HG02852 (cell line): ENCODE measurements around the gene EFNA2.
"Not testable (repeated sequence)": the region's sequence is repeated elsewhere in the genome, so short reads cannot be mapped to it uniquely, and the experiment has no call there.

ENCODE experiments used
- ATAC-seq: cut with Tn5 transposase; IDR thresholded peaks from one replicate; pipeline ENCODE4 v1.9.1; 2021; ENCODE audit warnings: mild to moderate bottlenecking, moderate library complexity; ENCODE audit not compliant: unreplicated experiment

Gene EFNA2

DNA sequence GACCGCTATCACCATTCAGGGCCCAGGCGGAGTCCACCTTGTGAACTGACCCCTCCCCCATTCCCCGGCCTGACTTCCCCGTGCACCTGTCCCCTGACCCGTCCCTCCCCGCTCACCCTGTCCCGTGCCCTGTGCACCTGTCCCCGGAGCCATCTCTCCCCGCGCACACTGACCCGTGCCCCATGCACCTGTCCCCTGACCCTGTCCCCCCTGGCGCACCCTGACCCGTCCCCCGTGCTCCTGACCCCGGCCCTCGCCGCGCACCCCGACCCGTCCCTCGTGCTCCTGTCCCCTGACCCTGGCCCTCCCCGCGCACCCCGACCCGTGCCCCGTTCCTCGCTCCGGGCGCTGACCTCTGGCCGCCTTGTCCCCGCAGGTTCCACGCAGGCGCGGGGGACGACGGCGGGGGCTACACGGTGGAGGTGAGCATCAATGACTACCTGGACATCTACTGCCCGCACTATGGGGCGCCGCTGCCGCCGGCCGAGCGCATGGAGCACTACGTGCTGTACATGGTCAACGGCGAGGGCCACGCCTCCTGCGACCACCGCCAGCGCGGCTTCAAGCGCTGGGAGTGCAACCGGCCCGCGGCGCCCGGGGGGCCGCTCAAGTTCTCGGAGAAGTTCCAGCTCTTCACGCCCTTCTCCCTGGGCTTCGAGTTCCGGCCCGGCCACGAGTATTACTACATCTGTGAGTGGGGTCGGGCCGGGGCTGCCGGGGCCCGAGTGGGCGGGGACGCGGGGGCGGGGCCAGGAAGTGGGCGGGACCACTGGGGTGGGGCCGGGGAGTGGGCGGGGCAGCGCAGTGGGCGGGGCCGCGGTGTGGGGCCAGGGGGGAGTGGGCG lies 9.7 kb downstream of the EFNA2 start:
- ATAC-seq: no peak

DNA sequence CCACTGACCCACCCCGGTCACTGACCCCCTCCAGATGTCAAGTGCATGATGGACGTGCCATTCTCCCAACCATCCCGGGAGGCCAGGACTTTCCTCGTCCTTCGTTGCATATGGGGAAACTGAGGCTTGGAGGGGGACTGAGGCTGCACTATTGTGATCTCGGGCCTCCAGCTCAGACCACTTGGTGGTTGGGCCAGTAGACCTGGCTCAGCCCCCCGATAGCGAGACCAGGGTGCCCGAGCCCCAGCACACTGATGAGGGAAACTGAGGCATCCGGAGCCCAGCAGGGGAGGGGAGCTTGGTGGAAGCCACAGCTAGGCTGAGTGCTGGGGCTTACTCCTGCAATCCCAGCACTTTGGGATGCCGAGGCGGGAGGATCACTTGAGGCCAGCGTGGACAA lies 10.4 kb downstream of the EFNA2 start:
- ATAC-seq: no peak

DNA sequence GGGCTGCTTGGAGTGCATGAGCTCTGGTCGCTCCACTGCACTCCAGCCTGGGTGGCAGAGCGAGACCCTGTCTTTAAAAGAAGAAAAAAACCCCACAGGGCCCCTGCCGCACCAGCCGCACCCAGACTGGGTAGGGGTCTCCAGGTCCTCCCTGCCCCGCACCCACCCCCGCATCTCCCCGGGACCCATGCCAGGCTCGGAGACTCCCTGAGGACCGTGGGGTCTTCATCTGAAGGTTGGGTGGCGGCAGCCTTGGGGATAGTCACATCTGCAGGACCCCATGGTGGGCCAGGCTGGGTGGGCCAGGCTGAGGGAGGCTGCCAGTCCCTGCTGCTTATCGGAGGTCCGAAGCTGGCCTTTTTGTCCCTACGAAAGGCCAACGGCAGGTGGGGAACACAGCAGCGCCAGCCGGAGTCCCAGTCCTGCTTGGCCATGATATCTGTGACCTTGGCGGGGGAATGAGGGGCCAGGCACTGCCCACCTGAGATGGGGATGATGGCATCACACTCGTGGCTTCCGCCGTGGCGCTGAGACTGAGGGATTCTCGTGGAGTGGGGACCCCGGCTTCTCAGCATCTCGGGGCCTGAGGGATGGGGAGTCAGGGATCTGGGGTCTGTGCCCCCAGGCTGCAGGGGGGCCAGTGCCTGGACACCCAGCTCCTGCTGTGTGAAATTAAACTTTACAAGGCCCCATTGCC lies 11.1 kb downstream of the EFNA2 start:
- no peak for ATAC-seq

DNA sequence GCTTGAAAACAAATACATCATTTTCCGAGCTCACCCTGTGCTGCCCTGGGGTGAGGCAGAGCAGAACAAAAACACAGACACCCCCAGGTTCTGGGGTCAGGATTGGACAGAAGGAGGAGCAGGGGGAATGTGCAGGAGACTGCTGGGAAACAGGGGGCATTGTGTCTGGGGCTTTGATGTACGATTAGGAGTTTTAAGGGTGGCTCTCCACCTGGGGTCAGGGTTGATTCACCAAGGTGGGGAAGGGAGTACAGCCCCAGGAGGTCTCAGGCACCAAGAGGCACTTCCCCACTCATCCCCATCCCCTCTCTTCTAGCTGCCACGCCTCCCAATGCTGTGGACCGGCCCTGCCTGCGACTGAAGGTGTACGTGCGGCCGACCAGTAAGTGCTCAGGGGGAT lies 12.6 kb downstream of the EFNA2 start:
- ATAC-seq: no peak

DNA sequence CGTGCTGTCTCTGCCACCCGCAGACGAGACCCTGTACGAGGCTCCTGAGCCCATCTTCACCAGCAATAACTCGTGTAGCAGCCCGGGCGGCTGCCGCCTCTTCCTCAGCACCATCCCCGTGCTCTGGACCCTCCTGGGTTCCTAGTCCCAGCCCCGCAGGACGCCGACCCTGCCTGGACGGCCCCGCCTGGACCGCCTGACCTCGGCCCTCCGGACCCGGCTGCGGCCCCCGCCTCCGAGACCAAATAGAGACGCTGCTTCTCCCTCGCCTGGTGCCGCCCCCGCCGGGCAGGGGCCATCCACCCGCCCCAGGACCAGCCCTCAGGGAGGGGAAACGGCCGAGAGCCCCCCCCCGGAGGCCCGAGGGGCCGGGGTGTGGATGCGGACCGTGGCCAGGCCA lies 14.1 kb downstream of the EFNA2 start:
- no peak for ATAC-seq

DNA sequence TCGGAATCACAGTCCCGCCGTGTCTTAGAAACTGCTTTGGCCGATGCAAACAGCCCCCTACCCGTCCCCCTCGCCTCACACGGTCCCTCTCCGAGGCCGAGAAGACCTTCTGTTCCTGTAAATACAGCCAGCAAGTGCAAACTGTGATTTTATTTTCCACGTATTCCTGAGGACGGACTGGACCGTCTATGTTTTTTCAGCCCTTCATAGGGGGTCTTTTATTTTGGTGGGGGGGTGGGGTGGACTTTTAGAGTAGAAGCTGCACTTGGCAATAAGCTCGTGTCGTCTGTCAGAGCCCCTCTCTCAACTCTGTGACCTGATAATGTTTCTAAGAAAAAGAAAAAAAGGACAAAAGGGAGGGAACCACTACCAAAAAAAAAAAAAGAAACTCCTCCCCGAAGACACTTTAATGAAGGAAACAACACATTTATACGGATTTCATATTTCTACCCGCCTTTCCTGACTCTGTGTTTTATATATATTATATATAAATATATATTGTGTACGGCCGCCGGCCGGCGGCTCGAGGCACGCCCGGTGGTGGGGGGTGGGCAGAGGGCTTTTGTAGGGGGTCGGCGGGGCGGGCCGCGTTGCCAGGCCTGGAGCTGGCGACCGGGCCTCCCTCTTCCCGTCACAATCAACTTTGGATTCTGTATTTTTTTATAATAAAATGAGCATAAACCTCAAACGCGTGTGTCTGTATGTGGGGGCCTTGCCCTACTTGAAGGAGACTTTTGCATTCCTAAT lies 15.2 kb downstream of the EFNA2 start:
- no peak for ATAC-seq

DNA sequence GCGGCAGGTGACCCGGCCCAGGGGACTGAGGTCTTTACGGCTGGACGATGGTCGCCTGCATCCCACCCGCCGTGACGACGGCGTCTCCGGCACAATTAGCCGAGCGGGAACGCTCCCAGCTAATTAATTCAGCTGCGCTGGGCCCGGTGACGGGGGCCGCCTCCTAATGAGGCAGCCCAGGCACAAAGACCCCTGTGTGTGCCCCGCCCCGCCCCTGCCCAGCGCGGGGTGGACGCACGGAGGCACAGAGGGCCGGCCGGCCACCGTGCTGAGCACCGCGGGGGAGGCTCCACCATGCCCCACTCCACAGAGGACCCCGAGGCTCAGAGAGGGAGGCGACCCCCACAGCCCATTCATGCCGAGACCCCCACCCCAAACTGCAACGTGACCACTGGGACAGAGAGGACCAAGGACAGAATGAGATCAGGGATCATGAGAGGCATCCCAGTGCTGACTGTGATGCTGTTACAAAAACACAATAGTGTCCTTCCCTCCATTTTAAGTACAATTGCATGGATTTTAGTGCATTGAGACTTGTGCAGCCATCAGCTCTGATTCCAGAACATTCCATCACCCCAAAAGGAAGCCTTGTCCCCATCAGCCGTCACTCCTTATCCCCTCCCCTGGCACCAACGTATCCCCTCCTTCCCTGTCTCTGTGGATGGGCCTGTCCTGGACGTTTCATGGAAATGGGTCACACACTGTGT lies 17.0 kb downstream of the EFNA2 start:
- no peak for ATAC-seq

DNA sequence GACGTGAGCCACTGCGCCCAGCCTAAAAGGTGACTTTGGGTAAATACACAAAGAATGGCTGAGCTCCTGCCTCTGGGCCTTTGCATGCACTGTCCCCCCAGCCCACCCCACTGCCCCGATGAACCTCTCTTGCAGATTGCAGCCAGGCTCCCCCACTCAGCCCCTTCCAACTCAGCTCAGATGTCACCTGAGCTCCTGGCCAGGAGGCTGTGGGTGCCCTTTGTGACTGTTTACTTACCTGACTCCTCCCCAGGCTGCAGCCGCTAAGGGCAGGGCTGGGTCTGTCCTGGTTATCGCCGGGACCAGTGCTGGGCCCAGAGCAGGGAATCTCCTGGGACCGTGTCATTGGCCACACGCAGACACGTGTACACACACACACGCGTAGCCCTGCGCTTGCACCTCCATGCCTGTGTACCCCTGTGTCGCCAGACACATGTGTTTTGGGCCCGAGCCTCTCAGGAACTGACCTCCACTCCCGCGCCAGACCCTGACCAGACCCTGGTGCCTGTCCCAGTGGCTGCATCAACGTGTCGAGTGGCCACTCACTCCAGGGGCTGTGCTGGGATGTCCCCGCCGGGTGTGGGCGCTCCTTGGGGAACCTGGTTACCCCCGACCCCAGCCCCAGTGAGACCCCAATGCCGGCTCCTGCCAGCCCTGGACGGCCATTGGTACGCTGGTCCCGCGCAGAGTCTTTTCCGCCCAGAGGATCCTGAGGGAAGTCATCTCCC lies 18.7 kb downstream of the EFNA2 start:
- no peak for ATAC-seq

DNA sequence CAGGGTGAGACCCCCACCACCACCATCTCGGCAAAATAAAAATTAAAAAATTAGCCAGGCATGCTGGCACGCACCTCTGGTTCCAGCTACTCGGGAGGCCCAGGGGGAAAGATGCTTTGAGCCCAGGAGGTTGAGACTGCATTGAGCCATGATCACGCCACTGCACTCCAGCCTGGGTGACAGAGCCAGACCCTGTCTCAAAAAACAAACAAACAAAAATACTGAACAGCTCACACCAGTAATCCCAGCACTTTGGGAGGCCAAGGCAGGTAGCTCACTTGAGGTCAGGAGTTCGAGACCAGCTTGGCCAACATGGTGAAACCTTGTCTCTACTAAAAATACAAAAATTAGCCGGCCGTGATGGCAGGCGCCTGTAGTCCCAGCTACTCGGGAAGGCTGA lies 19.7 kb downstream of the EFNA2 start:
- ATAC-seq: not testable (repeated sequence)

DNA sequence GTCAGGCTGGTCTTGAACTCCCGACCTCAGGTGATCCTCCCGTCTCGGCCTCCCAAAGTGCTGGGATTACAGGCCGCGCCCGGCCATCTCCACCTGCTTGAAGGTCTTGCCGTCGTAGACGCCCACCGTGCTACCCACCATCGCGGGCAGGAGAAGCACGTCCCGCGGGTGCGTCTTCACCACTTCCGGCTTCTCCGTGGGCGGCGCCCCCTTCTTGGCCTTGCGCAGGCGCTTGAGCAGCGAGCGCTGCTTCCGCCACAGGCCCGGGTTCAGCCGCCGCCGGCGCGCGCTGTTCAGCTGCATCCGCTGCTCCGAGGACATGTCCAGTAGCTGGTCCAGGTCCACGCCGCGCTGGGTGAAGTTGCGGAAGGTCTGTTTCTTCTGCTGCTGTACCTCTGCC lies 21.6 kb downstream of the EFNA2 start:
- no peak for ATAC-seq

DNA sequence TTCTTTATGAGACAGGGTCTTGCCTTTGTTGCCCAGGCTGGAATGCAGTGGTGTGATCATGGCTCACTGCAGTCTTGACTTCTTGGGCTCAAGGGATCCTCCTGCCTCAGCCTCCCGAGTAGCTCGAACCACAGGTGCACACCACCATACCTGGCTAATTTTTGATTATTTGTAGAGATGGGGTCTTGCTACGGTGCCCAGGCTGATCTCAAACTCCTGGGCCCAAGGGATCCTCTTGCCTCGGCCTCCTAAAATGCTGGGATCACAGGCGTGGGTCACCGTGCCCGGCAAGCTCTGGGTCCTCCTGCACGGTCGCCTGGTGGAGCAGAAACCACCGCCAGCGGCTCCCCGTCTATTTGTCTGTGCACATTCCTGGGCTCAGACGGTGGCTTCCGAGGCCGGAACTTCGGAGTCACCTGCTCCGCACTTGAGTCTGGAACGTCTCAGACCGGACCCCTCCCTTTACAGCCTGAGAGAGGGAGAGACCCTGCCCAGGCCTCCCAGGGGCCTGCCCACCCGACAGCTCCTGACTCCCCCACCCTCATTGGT lies 22.2 kb downstream of the EFNA2 start:
- ATAC-seq: no peak

DNA sequence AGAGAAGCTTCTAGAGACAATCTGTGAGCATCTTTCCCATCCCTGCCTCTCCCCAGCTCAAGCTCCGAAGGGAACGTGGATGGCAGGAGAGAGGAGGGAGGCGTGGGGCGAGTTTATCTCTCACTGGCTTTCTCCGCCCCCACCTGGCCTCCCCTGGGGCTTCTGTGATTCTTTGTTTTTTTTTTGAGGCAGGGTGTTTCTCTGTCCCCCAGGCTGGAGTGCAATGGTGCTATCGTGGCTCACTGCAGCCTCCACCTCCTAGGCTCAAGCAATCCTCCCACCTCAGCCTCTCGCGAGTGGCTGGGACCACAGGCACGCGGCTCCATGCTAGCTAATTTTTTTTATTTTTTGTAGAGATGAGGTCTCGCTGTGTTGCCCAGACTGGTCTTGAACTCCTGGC lies 23.0 kb downstream of the EFNA2 start:
- ATAC-seq: no peak

DNA sequence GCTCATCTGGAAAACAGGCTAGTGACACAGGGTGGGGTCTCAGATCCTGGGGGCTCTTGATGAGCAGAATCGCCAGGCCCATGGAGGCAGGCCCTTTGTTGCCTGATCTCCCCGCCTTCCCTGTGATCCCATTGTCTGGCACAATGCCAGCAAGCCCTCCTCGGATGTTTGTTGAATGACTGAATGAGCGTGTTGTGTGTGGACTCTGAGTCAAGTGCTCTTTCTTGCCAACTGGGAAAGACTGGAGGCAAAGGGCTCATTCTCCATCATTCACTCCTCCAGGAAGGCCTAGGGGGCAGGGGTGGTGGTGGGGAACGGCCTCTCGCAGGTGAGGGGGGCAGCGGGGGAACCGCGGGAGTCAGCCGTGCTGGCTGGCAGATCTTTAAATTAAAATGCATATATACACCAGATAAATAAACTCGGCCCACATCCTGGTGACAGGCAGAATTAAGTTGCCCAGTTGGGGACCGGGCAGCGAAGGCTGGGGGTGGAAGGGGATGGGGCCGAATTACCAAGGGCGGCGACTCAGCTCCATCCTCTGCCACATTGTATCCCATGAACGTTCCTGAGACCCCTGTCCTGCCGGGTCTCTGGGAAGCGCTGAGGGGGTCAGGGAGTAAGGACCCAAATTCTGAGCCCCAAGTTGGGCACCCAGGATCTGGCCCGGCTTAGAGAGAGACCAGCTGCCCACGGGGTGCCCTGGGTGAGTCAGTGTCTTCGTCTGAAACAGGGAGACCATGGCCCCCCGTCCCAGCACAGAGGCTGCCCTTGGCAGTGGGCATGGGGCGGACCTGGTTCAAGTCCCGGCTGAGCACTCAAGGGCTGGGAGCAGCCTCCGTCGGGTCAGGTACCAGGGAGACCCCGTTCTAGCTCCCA lies 24.5 kb downstream of the EFNA2 start:
- no peak for ATAC-seq

DNA sequence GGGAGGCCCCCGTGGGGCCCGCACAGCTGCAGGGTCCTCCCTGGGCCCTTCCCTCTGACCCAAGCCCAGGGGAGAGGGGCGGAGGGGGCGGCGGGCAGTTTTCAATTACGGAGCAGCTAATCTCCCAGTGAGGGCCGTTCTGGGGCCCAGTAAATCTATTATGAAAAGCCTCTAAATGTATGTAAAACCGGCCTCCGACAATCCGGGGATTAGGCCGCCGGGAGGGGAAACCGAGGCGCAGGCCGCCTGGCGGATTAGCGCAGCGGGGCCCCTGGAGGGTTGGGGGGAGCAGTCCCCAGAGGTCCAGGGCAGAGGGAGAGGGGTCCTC lies 25.1 kb downstream of the EFNA2 start:
- no peak for ATAC-seq

DNA sequence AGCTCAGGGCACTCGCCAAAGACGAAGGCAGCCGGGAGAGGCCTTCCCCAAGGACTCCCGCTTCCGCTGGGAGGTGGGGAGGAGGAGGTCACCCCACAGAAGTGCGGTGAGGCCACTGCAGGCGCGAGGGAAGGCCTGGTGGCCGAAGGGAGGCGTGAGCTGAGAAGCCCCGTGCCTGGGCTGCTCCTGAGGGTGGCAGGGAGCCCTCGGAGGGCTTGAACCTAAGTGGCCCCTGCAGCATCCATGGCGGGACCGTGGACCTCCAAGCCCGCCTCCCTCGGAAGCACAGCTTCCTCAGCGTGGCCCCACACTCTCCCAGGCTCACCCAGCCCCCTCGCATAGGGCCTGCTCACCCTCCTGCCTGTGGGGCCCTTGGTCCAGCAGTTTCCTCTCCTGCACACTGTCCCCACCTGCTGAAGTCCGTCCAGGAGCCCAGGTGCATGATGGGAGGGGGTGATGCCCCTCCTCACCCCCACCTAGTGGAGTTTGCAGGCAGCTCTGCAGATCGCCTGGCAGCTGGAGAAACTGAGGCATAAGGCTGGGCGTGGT lies 25.9 kb downstream of the EFNA2 start:
- ATAC-seq: no peak

DNA sequence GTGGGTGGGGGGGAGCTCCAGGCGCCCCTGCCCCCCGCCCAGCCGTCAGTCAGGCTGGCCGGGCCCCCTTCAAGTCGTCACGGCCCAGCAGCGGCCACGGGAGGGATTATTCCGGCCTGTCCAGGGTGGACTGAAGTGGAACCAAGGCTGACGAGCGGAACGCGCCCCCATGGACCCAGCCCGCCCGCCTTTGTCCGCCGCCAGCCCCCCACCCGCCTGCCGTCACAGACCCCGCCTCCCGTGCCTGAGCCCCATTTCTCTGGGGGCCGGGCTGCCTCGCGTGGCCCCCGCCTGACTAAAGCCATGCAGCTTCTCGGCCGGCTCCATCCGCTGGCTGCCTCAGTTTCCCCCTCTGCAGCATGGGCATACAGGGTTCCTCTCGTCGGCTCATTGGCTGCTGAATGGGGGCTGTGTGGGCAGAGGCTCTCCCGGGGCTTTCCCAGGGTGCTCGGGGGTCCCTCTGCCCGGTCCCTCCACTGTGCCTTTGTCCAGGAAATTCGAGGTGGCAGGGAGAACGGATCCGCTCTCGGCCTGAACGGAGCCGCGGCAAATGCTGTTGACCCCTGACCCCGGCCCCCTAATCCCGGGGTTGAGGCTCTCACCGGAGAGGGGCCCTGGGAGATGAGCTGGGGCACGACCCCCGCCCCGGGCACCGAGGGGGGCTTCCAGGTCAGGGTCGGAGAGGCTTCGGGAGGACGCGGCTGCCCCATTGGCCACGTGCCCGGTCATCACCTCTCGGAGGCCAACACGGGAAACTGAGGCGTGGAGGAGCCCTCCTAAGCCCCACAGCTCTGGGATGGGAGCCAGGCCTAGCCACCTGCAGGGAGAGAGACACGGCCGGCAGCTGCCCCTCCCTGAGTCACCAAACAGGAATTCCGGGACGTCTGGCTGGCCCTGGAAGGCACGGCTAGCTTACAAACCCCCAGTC lies 27.4 kb downstream of the EFNA2 start:
- no peak for ATAC-seq

DNA sequence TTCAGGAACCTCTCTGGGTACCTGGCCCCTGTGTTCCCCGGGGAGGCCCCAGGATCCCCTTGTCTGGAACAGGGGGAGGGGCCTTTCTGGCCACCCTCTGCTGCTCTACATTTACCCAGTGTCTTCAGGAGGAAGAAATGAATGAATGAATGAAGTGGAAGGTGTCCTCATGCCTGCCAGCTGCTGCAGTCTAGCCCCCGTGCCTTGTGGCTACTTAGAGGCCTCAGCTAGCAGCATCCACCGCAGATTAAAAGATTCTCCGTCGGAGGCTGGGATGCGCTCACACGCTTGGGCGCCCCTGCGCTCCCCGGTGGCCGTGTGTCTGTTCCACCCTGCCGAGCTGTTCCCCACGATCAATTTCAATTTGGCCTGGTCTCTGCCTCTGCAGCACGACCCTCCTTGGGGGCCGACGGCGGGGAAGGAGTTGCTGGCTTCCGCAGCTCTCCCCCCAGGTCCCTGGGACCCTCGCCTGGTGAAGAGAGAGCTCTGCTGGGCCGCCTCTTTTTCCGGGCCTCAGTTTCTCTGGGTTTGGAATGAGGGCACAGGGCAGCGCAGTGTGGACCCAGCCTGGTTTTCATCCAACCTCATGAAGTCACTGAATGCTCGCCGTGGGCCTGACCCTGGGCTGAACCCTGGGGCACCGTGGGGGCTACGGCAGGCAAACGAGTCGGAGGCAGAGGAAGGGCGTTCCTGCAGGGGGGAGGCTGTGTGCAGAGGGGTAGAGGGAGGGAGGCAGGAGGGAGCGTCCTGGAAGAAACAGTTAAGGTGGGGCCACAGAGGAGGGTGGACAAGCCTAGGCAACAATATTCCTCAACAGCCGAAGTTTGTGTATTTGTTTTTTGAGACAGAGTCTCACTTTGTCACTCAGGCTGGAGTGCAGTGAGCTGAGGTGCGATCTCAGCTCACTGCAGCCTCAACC lies 28.3 kb downstream of the EFNA2 start:
- ATAC-seq: no peak
